IPS-NIHi7 (cell line): ENCODE measurements around the gene VAV2.

ENCODE experiments used
- DNase-seq: peaks from one replicate; pipeline ENCODE4 v3.0.0; 2012; ENCODE audit warnings: mixed read lengths; ENCODE audit errors: extremely low spot score

VAV2 gene

GRCh38 chr9:133814586-133815208 lies 177.4 kb downstream of the VAV2 start:
- no peak for DNase-seq

GRCh38 chr9:133813749-133814585 lies 178.2 kb downstream of the VAV2 start:
- DNase-seq: no peak

GRCh38 chr9:133812941-133813748 lies 179.0 kb downstream of the VAV2 start:
- no peak for DNase-seq

- no peak for DNase-seq
Measured at GRCh38 chr9:133812077-133812868, 179.9 kb downstream of the VAV2 start.

GRCh38 chr9:133811471-133811870 lies 180.7 kb downstream of the VAV2 start:
- DNase-seq: no peak

GRCh38 chr9:133810556-133811195 lies 181.4 kb downstream of the VAV2 start:
- no peak for DNase-seq

GRCh38 chr9:133809335-133809734 lies 182.8 kb downstream of the VAV2 start:
- no peak for DNase-seq

- no peak for DNase-seq
Measured at GRCh38 chr9:133807818-133808217, 184.3 kb downstream of the VAV2 start.

- DNase-seq: no peak
Measured at GRCh38 chr9:133807037-133807436, 185.1 kb downstream of the VAV2 start.

GRCh38 chr9:133806623-133807010 lies 185.5 kb downstream of the VAV2 start:
- DNase-seq: no peak

- no peak for DNase-seq
Measured at GRCh38 chr9:133805876-133806622, 186.1 kb downstream of the VAV2 start.

GRCh38 chr9:133804199-133804598 lies 187.9 kb downstream of the VAV2 start:
- DNase-seq: no peak

GRCh38 chr9:133803745-133804144 lies 188.4 kb downstream of the VAV2 start:
- no peak for DNase-seq

- DNase-seq: no peak
Measured at GRCh38 chr9:133803028-133803585, 189.0 kb downstream of the VAV2 start.

- no peak for DNase-seq
Measured at GRCh38 chr9:133801739-133802138, 190.4 kb downstream of the VAV2 start.

- DNase-seq: no peak
Measured at GRCh38 chr9:133800266-133800665, 191.9 kb downstream of the VAV2 start.

GRCh38 chr9:133799716-133800115 lies 192.4 kb downstream of the VAV2 start:
- DNase-seq: no peak

GRCh38 chr9:133799106-133799505 lies 193.0 kb downstream of the VAV2 start:
- no peak for DNase-seq

- DNase-seq: no peak
Measured at GRCh38 chr9:133798160-133798559, 194.0 kb downstream of the VAV2 start.
